ENCODE results near the gene CEP131.

GRCh38 chr17:81203136-81203535 is 19.6 kb downstream of the CEP131 start:
- TF ChIP-seq, protein P1, sequence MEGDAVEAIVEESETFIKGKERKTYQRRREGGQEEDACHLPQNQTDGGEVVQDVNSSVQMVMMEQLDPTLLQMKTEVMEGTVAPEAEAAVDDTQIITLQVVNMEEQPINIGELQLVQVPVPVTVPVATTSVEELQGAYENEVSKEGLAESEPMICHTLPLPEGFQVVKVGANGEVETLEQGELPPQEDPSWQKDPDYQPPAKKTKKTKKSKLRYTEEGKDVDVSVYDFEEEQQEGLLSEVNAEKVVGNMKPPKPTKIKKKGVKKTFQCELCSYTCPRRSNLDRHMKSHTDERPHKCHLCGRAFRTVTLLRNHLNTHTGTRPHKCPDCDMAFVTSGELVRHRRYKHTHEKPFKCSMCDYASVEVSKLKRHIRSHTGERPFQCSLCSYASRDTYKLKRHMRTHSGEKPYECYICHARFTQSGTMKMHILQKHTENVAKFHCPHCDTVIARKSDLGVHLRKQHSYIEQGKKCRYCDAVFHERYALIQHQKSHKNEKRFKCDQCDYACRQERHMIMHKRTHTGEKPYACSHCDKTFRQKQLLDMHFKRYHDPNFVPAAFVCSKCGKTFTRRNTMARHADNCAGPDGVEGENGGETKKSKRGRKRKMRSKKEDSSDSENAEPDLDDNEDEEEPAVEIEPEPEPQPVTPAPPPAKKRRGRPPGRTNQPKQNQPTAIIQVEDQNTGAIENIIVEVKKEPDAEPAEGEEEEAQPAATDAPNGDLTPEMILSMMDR (IDR thresholded peaks at IDR 0.05; ENCODE audit: insufficient read depth, low read length, poor library complexity, severe bottlenecking), result no peak
- no peak for TF ChIP-seq EZH2phosphoT487 (conservative IDR thresholded peaks at IDR 0.05; ENCODE audit: low read length)

Measured in SU-DHL-6 (cell line).